Heart left ventricle (tissue), 16 donors: ENCODE data around the gene DOCK3. TPM values are rescaled to one million over a fixed set of nuclear protein-coding genes. Genes with fewer than 3 reads are reported as not detected.

ENCODE experiments used
- ATAC-seq, 4 donors: fragments of 200-7000 bp; cut with Tn5 transposase; one replicate each; pipeline ENCODE4 v1.9.1; 2020 to 2022; ENCODE audit warnings: moderate library complexity in 4 of 4, mild to moderate bottlenecking in 3 of 4, moderate number of reproducible peaks in 1 of 4
- DNase-seq, 5 donors: peaks; one replicate each; pipeline ENCODE4 v3.0.0-alpha.2; 2020
- H3K27ac ChIP-seq, 12 donors: fragments of 200-600 bp; sonication (generic) in 4 of 12; one replicate each; pipeline versions ENCODE4 v1.5.0 to v1.8.0; 2016 to 2022; ENCODE audit warnings: mild to moderate bottlenecking in 2 of 12
- H3K27me3 ChIP-seq, 9 donors: fragments of 200-600 bp; sonication (generic) in 2 of 9; one replicate each; pipeline versions ENCODE4 v1.5.1 to v1.8.0; 2016 to 2022; ENCODE audit warnings: mild to moderate bottlenecking in 3 of 9
- H3K36me3 ChIP-seq, 9 donors: fragments of 200-600 bp; sonication (generic) in 2 of 9; one replicate each; pipeline versions ENCODE4 v1.5.0 to v1.8.0; 2018 to 2022; ENCODE audit warnings: mild to moderate bottlenecking in 2 of 9
- H3K4me1 ChIP-seq, 12 donors: fragments of 200-600 bp; sonication (generic) in 4 of 12; one replicate each; pipeline versions ENCODE4 v1.5.0 to v1.8.0; 2016 to 2022; ENCODE audit warnings: mild to moderate bottlenecking in 3 of 12
- H3K4me3 ChIP-seq, 12 donors: fragments of 200-600 bp; sonication (generic) in 4 of 12; one replicate each; pipeline versions ENCODE4 v1.5.0 to v1.8.0; 2017 to 2022; ENCODE audit warnings: mild to moderate bottlenecking in 9 of 12, moderate library complexity in 4 of 12
- H3K9me3 ChIP-seq, 12 donors: fragments of 200-600 bp; sonication (generic) in 4 of 12; one replicate each; pipeline versions ENCODE4 v1.5.0 to v1.8.0; 2016 to 2022; ENCODE audit warnings: mild to moderate bottlenecking in 1 of 12
- CTCF ChIP-seq, 12 donors: fragments of 200-600 bp; sonication (generic) in 4 of 12; IDR thresholded peaks; one replicate each; pipeline versions ENCODE4 v1.5.0 to v1.8.0; 2018 to 2022; ENCODE audit warnings: antibody characterized with exemption in 12 of 12, mild to moderate bottlenecking in 5 of 12
- POLR2A ChIP-seq, 2 donors: fragments of 450-650 bp; IDR thresholded peaks; one replicate each; pipeline ENCODE4 v1.6.1; 2017; ENCODE audit warnings: antibody characterized with exemption in 2 of 2, mild to moderate bottlenecking in 2 of 2, moderate library complexity in 2 of 2
- WGBS, 4 donors: extraction: QIAGEN DNeasy Blood & Tissue Kit in 2 of 4; methylation state at CpG; one replicate each; pipeline versions ENCODE4 v1.1.5 to v1.1.7; 2013 to 2018; 5-methylcytosine and 5-hydroxymethylcytosine counted together
- intact Hi-C, 10 donors: fragments of 100-400 bp; cut with DNase I; formaldehyde crosslinking; loops; one replicate each; pipeline versions ENCODE4 v1.11.1 to v1.14.2; 2022
- polyA plus RNA-seq, 2 donors: library from polyadenylated mRNA; stranded (reverse); fragments of 200-250 nt; gene quantifications; one replicate each; pipeline ENCODE4 v1.2.3, GENCODE V29; 2013
- total RNA-seq, 9 donors: library from RNA; depleted of rRNA in 2 of 9; stranded (reverse); fragments of >200 nt in 2 of 9; fragmentation: NEBNext Ultra II Directional in 3 of 9; extraction: Animal tissue kit (Norgen Biotek cat#: 25700) in 3 of 9; gene quantifications; one replicate each; pipeline versions ENCODE4 v1.1.0 to v1.2.4, GENCODE V29; 2016 to 2023
- donor health status: ischemic (EF 13 %, LVEDD 7.1; RV severe dilation, severe dysfunction).
- donor health status: healthy with polysubstance abuse.
- donor health status: DM: no; HTN: yes; CAD: no.
- donor health status: DM: no; HTN: no; CAD: no.
- donor health status: ischemic (EF 25% LVEDD 6.9; RV normal size, moderate dysfunction).
- donor health status: ischemic (EF 25% LVEDD 5.7; RV mildly dilated, moderate dysfunction).
- donor health status: healthy.
- donor health status: DM: yes; HTN: yes; CAD: no.
- donor health status: ischemic (EF 35%, LVEDD 5.7; RV mildly dilated, moderate dysfunction).
- donor health status: nonischemic (EF 11% LVEDD 7.7; RV severe dilation, severe dysfunction).
- donor health status: DM: yes; HTN: yes; CAD: no.
- donor health status: PGD.
- donor health status: ischemic (EF 29% LVEDD 5.4; RV normal size, mild dysfunction).
- donor health status: nonischemic (EF 23%, LVEDD 6.1; RV moderate dilation, normal function).

Gene DOCK3
- total and polyA plus RNA-seq, 11 donors, result 2.0 to 6.7 (median 4.8) TPM

- intact Hi-C loops, result no loop called here
These were observed 593.4 kb downstream of the DOCK3 start for GRCh38 chr3:51268132-51268531.

GRCh38 chr3:51269466-51269865 is 594.7 kb downstream of the DOCK3 start:
- intact Hi-C loops, result no loop called here
- DNase-seq, result no peak

More at GRCh38 chr3:51268132-51268531, 593.4 kb downstream of the DOCK3 start:
- no peaks in the 10 kb centered on the region for H3K4me1 ChIP-seq
- DNase-seq (no peak), ATAC-seq (no peak)
- TF ChIP-seq POLR2A (IDR thresholded peaks at IDR 0.05), result no peak
- no peak for TF ChIP-seq CTCF (IDR thresholded peaks at IDR 0.05)
- no peaks in the 10 kb centered on the region for H3K36me3 ChIP-seq
- H3K27me3 ChIP-seq, result no peaks in the 10 kb centered on the region
- H3K4me3 ChIP-seq, result no peak overlapping the region
- H3K27ac ChIP-seq, result no peak overlapping the region
- H3K9me3 ChIP-seq, result peaks cover 0 to 13% (median 0%) of the 10 kb centered on the region in 12 donors

GRCh38 chr3:51270559-51270958 is 595.8 kb downstream of the DOCK3 start:
- TF ChIP-seq CTCF (IDR thresholded peaks at IDR 0.05) (no peak), POLR2A (IDR thresholded peaks at IDR 0.05) (no peak)
- ATAC-seq (no peak), DNase-seq (no peak)
- Histone ChIP-seq H3K27me3 (no peaks in the 10 kb centered on the region), H3K36me3 (no peaks in the 10 kb centered on the region), H3K4me3 (no peak overlapping the region), H3K9me3 (peaks cover 0 to 13% (median 0%) of the 10 kb centered on the region in 12 donors), H3K4me1 (no peaks in the 10 kb centered on the region), H3K27ac (no peak overlapping the region)
- 70 to 75% (median 74%) methylated on average over 3 of the region's 3 CpGs for WGBS, 4 donors
- intact Hi-C loops, result no loop called here

More at GRCh38 chr3:51269466-51269865, 594.7 kb downstream of the DOCK3 start:
- Histone ChIP-seq H3K36me3 (no peaks in the 10 kb centered on the region), H3K27ac (no peak overlapping the region), H3K9me3 (peaks cover 0 to 13% (median 0%) of the 10 kb centered on the region in 12 donors), H3K4me1 (no peaks in the 10 kb centered on the region), H3K27me3 (no peaks in the 10 kb centered on the region), H3K4me3 (no peak overlapping the region)
- no peak for ATAC-seq
- no peak for TF ChIP-seq CTCF (IDR thresholded peaks at IDR 0.05)
- no peak for TF ChIP-seq POLR2A (IDR thresholded peaks at IDR 0.05)

GRCh38 chr3:51271172-51271571 is 596.4 kb downstream of the DOCK3 start:
- WGBS, 4 donors, result 49 to 67% (median 54%) methylated on average over 1 of the region's 1 CpG
- intact Hi-C loops, result no loop called here
- DNase-seq, result no peak

More at GRCh38 chr3:51271172-51271571, 596.4 kb downstream of the DOCK3 start:
- Histone ChIP-seq H3K27me3 (no peaks in the 10 kb centered on the region), H3K4me1 (no peaks in the 10 kb centered on the region), H3K9me3 (peaks cover 0 to 8% (median 0%) of the 10 kb centered on the region in 12 donors), H3K4me3 (no peak overlapping the region), H3K36me3 (no peaks in the 10 kb centered on the region), H3K27ac (no peak overlapping the region)
- ATAC-seq, result no peak
- no peak for TF ChIP-seq CTCF (IDR thresholded peaks at IDR 0.05)
- no peak for TF ChIP-seq POLR2A (IDR thresholded peaks at IDR 0.05)
